Keratinocyte (primary cell): ENCODE results near the gene ANKRD39.

Source experiments
- EZH2 ChIP-seq: IDR thresholded peaks from one replicate; pipeline ENCODE4 v1.6.1; 2012; ENCODE audit warnings: inconsistent platforms, mild to moderate bottlenecking, low read length, moderate library complexity
- TF ChIP-seq, protein P1 (sequence below), 3 experiments: IDR thresholded peaks in 1 of 3; conservative IDR thresholded peaks in 1 of 3; optimal IDR thresholded peaks in 1 of 3; 2 replicates in 2 of 3; 3 replicates in 1 of 3; pipeline versions ENCODE3 to v1.5.1; 2011; ENCODE audit warnings: low read length in 3 of 3, mild to moderate bottlenecking in 3 of 3, moderate library complexity in 2 of 3, control low read depth in 1 of 3, inconsistent platforms in 1 of 3; ENCODE audit not compliant: insufficient read depth in 2 of 3; ENCODE audit errors: extremely low read depth in 1 of 3

DNA sequence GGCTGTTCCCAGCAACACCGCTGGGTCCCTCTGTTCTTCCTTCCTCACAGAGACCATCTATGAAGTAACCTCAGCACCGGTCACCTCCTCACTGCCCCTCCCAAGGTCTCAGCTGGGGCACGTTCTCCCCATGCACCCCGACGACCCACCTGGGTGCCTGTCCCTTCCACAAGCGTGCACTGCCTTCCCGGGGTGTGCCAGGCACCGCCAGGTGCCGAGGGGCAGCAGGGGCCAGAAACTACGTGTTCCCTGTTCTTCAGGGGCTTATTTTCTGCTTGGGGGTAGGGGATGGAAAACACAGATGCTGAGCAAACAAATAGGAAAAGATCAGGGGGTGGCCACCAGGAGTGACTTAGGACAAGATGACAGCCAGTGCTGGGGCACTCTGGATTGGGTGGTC lies 42.4 kb upstream of the ANKRD39 start:
- TF ChIP-seq, protein P1, sequence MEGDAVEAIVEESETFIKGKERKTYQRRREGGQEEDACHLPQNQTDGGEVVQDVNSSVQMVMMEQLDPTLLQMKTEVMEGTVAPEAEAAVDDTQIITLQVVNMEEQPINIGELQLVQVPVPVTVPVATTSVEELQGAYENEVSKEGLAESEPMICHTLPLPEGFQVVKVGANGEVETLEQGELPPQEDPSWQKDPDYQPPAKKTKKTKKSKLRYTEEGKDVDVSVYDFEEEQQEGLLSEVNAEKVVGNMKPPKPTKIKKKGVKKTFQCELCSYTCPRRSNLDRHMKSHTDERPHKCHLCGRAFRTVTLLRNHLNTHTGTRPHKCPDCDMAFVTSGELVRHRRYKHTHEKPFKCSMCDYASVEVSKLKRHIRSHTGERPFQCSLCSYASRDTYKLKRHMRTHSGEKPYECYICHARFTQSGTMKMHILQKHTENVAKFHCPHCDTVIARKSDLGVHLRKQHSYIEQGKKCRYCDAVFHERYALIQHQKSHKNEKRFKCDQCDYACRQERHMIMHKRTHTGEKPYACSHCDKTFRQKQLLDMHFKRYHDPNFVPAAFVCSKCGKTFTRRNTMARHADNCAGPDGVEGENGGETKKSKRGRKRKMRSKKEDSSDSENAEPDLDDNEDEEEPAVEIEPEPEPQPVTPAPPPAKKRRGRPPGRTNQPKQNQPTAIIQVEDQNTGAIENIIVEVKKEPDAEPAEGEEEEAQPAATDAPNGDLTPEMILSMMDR (optimal IDR thresholded peaks at IDR 0.05 in 1 of 3, IDR thresholded peaks at IDR 0.05 in 1 of 3, conservative IDR thresholded peaks at IDR 0.05 in 1 of 3; ENCODE audit: extremely low read depth in 1 of 3, insufficient read depth in 2 of 3, low read length in 3 of 3): no peak
- no peak for TF ChIP-seq EZH2
